Adrenal gland (tissue), 5 donors: ENCODE results near the gene FBXO22.

Source experiments
- CTCF ChIP-seq, 6 experiments: fragments of 450-650 bp in 4 of 6; fragments of 200-600 bp in 2 of 6; sonication (generic) in 1 of 6; IDR thresholded peaks; 1 replicate in 5 of 6; 2 replicates in 1 of 6; pipeline versions ENCODE4 v1.5.1 to v1.8.0; 2016 to 2021; ENCODE audit warnings: antibody characterized with exemption in 6 of 6, mild to moderate bottlenecking in 2 of 6, moderate library complexity in 1 of 6
- POLR2A ChIP-seq, 2 donors: fragments of 450-650 bp; IDR thresholded peaks; one replicate each; pipeline ENCODE4 v1.6.1; 2017; ENCODE audit warnings: antibody characterized with exemption in 2 of 2, mild to moderate bottlenecking in 2 of 2, moderate library complexity in 1 of 2
- donor health status: DM: no; HTN: no; CAD: no.

GRCh38 chr15:75866916-75867315, 36.8 kb upstream of the FBXO22 start:
- TF ChIP-seq CTCF (IDR thresholded peaks at IDR 0.05) (no peak), POLR2A (IDR thresholded peaks at IDR 0.05) (no peak)
